Measurements from ENCODE around the gene CLPX.
"Not testable (repeated sequence)": the region's sequence is repeated elsewhere in the genome, so short reads cannot be mapped to it uniquely, and the experiment has no call there.

- TF ChIP-seq SP2 (IDR thresholded peaks at IDR 0.05; ENCODE audit: extremely low read depth, low read depth, low read length, poor library complexity, severe bottlenecking); SIN3A (IDR thresholded peaks at IDR 0.05; ENCODE audit: borderline replicate concordance in 2 of 2, control insufficient read depth in 1 of 2, low read depth in 2 of 2, low read length in 2 of 2); LARP7 (IDR thresholded peaks at IDR 0.05); EZH2 (IDR thresholded peaks at IDR 0.05; ENCODE audit: borderline replicate concordance, low read depth, low read length); CTCF (IDR thresholded peaks at IDR 0.05 in 2 of 3, conservative IDR thresholded peaks at IDR 0.05 in 1 of 3; ENCODE audit: insufficient read depth in 2 of 3, low read depth in 1 of 3, low read length in 3 of 3); SREBF2 (CRISPR knock-in tag; IDR thresholded peaks at IDR 0.05); YBX1 (IDR thresholded peaks at IDR 0.05); ZNF121 (CRISPR knock-in tag; conservative IDR thresholded peaks at IDR 0.05); ZNF561 (CRISPR knock-in tag; conservative IDR thresholded peaks at IDR 0.05); BCL6 (CRISPR knock-in tag; IDR thresholded peaks at IDR 0.05): not testable (repeated sequence)
Measured at GRCh38 chr15:65137089-65137488, 48.1 kb downstream of the CLPX start.

All from K562 (cell line).